HG03135 (cell line): Measurements from ENCODE around the gene MSI2.

Experiments
- ATAC-seq: cut with Tn5 transposase; IDR thresholded peaks from one replicate; pipeline ENCODE4 v1.9.1; 2021; ENCODE audit warnings: mild to moderate bottlenecking, moderate library complexity; ENCODE audit not compliant: unreplicated experiment

The MSI2 gene

DNA sequence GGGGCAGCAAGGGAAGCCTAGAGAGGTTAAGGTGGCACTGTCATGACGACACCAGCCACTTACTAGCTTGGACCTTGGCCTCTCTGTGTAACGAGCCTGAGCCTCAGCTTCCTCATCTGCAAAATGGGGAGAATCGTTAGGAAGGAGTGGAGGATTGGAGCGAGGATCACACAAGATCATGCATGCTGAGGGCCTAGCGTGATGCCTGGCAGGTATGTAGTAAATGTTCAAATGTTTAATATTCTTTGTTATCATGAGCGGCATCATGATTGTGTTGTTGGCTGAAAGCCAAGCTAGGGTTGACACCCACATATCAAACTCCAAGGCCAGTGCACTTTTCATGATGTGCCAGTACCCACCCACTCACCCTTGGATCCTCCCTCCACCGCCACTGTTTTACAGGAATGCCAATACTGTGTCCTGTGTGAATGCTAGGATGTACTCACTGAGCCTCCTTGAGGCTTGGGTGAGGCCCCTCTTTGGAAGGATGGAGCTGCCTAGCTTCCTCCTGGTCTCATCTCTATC is 192.5 kb downstream of the MSI2 start:
- no peak for ATAC-seq

DNA sequence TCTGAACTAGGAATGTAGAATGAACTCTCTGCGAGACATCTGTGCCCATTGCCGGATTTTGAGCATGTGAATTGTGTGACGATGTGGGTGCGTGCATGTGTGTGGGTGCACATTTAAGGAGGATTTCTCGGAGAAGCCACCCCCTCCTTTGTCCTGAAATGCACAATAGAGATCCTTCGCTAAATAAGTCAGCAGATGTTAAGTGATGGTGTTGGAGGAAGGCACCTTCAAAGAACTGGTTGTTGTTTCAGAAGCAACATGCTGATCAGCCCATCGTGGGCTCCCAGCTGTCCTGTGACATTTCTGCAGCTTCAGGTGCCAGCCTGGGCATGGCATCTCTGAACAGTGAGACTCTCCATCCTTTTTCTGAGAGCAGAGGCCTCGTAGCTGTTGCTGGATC is 194.9 kb downstream of the MSI2 start:
- no peak for ATAC-seq

DNA sequence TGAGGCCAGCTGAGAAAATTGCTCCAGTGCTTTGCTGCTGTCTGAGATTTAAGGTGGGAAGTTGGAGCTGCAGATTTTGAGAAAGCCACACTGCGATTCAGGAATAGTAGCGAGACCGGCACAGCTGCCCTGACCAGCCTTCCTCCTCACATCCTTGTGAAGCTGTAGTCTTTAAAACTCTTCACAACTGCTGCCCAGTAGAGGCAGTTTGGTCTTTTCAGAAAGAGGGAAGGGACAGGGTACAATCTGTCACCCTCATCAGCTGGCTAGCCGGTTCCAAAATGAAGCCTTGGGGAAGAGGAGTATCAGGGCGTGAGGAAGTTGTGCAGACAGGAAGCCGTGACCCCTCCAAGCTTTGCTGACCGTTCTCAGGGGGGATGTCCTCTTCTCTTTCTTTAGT is 195.3 kb downstream of the MSI2 start:
- ATAC-seq: no peak

DNA sequence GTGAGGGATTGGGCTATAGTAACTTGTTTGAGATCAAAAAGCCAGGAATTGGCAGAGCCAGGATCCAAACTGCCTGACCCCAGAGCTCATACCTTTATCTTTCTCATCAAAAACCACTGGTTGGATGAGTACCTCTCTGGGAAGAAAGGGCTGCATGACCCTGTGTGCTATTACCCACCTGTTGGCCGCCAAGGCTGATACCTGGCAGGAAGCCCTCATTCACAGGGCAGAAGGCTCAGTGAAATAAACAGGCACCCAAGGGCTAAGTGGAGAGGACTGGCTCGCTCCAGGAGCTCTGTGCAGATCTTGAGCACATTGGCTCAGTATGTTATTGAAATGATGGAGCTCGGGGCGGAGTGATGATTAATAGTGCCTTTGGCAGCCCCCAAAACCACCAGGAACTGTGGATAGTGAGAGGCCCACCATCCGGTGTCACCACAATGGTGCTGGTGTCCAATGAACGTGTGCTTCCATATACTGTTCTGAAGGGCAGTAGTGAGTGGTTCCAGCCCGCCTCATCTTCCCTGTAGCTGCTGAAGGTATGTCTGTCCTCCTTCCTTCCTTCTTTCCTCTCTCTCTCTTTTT is 197.6 kb downstream of the MSI2 start:
- ATAC-seq: no peak

DNA sequence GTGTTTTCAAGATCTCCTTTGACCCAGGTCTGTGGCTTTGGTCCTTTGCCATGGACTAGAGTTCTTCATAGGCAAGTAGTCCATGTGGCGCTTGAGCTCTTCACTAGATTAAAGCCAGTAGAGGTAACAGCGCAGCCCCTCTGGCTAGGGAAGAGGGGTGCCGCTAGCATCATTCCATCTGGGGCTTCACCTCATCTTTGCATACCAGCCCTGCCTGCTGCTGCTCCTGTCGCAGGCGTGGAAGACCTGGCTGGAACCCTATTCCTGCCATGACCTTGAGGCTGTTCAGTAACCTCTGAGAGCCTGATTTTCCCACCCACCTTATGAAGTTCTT is 198.4 kb downstream of the MSI2 start:
- peak; percentile 1 for ATAC-seq

DNA sequence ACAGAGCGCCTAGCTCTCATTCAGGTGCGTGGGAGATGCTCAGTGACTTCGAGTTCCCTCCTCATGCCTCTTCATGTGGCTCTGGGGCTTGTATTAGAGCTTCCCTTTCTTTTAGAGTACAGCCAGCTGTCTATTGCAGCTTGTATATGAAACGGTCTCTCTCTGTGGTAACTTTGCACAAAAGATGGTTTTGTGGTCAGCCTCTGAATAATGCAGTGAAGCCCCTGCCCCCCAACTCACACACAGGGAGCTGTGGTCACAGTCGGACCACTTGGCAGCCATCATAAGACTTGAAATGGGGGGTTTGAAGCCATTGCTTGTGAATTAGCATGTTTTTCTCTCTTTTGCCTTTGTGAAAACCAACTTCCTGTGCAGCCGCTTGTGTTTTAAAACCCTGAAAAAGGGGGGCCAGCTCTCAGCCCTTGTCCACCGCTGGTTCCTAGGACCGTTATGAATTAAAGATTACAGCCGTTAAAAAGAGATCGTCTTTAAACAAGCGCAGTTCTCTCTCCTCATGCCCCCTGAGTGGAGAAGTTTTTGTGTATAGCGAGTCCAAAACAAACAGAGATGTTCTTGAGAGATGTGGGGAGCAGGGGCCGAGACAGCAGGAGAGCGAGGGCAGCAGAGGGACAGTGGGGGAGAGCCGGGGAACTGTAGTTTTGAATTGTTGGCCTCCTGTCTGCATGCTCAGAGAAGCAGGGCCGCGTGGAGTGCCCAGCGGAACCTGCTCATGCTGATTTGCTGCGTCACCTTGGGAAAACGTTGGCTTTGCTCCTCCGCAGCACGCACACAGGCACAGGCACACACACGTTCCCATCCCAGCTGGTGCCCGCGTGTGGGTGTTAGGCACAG is 199.0 kb downstream of the MSI2 start:
- peak; percentile 85 for ATAC-seq

DNA sequence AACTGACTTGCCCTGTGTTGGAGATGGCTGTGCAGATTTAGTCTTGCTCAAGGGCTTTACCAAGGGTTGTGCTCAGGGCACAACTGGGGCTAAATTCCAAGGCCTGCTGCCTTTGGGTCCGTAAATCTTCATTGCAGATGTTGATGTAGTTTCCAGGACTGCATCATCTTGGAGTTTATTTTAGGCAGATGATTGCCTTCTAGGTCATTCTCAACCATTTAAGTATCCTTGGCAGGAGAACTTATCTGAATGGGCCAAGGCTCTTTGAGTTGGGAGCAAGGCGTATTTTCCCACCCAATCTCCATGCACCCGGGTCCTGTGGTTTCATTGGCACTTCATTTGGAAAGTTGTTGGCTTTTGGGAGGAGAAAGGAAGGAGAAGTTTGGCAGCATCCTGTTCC is 200.3 kb downstream of the MSI2 start:
- ATAC-seq: no peak

DNA sequence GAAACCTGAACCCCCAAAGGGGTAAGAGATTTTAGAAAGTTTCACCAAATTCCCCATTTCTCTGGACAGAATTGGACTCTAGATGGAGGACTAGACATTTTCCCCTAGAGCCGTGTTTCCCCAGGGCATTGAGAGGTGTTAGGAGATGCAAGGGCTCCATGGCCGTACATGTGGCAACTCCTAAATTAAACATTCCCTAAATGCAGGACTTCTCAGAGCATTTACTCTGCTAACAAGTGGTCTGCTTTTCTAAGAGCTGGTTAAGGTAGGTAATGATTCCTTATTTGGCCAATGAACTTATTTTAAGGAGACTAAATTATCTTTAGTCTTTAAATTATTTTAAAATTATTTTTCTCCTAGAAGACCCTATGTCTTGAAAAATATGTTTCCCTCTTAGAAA is 200.9 kb downstream of the MSI2 start:
- ATAC-seq: no peak

DNA sequence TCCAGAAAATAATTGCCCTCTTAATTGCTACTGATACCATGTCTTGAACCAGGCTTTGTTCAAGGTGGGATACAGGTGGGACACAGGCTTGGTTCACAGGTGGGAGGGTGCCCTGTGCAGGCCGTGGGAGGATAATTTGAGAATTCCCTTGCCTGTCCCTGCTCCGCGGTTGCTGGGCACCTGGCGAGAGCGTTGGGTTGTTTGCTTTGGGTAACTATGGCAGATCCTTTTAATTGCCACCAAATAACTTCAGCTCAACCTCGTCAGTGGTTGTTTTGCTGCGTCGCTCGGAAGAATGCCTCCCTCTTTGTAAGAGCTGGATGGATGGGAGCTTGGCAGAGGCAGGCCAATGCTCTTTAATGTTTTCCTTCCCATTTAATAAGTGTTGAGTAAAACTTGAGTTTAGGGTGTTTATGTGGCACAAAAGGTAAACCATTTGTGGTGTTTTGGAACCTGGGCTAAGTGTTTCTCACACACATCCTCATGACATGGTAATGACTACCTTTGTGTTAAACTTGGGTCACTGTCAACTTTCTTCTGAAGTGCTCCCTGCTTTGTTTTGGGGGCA is 202.5 kb downstream of the MSI2 start:
- ATAC-seq: no peak

DNA sequence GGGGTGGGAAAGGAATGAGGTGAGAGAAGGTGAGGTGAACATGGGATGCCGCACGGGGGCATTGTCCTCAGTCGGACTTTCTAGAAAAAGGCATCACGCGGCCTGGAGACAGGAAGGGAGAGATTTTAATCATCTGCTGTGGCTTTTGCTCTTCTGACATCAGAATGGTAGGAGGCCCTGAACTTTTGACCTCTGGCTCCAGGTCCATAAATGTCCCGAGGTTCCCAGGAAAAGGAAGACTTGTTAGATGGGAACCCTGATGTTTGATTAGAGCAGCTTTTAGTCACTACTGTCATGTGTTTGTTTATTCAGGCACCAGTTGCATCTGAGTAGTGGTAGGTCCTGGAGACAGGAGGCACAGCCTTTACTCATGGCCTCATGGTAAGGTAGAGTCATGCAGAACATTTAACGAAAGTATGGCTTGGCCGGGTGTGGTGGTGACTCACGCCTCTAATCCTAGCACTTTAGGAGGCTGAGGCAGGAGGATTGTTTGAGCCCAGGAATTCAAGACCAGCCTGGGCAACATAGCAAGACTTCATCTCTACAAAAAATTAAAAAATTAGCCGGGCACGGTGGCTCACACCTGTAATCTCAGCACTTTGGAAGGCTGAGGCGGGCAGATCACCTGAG is 203.1 kb downstream of the MSI2 start:
- no peak for ATAC-seq

DNA sequence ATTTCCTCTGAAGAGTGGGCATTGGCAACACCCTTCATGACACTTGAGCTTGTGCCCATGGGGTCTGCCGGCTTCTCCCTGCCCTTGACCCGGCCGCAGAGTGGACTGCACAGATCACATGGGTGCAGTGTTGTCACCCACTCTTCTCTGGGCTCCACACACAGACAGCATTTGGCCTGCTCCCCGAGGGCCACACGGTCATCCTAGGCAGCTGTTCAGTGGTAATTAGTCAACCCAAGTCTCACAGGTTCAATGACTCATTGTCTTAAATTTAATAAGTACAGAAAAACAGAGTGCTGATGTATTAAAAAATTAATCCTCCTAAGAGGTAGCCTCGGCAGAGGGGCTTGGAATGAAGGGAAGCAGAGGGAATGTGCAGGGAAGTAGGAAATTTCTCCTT is 204.8 kb downstream of the MSI2 start:
- no peak for ATAC-seq

DNA sequence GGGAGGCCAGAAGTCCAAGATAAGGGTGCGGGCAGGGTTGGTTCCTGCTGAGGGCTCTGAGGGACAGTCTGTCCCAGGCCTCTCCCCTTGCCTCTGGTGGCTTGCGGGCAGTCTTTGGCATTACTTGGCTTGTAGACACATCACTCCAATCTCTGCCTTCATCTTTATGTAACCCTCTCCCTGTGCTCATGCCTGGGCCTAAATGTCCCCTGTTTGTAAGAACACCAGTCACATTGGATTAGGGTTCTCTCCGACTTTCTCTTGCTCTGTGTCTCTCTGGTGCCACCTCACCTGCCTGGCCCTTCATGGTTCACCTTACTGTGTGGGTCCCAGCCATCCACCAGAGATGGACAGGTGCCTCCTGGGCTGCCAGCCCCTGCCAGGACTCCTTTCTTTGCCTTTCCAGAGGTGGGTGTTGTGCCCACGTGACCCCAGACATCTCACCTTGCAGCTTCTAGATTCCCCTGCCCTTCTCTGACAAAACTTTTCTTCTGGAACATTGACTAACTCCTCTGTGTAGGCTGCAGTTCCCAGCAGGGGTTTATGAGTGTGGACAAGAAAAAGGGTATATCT is 205.8 kb downstream of the MSI2 start:
- no peak for ATAC-seq

DNA sequence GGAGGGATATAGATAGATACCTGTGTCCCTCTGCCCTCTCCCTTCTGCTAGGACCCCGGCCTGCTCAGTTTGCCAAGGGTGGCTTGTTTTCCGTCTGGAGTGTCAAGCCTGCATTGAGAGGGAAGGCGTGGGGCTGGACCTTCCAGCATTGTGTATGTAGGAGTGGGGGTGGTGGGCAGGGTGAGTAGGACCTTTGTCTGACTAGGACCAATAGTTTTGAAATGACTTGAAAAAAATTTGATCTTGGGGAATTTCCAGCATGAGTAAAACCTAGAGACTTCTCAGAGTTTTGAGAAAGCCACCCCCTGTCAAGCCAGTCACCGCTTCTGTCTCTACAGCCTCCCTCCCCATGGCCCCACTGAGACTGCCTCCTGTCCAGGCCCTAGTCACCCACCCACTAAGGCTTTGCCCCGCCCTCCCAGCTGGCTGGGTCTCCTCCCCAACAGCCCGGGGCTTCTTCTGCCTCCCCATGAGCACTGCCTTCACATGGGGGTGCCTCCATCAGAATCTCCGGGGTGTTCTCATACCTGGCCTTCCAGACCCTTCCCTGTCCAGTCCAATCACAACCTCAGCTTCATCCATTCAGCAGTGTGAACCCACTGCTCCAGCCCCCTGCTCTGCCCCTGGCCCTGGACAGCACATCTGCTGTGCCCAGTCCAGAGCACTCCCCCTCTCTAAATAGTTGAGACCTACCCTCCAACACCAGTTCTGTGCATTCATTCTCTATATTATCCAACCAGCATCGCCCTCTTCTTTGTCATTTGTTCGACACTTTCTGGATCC is 207.0 kb downstream of the MSI2 start:
- peak; percentile 79 for ATAC-seq

DNA sequence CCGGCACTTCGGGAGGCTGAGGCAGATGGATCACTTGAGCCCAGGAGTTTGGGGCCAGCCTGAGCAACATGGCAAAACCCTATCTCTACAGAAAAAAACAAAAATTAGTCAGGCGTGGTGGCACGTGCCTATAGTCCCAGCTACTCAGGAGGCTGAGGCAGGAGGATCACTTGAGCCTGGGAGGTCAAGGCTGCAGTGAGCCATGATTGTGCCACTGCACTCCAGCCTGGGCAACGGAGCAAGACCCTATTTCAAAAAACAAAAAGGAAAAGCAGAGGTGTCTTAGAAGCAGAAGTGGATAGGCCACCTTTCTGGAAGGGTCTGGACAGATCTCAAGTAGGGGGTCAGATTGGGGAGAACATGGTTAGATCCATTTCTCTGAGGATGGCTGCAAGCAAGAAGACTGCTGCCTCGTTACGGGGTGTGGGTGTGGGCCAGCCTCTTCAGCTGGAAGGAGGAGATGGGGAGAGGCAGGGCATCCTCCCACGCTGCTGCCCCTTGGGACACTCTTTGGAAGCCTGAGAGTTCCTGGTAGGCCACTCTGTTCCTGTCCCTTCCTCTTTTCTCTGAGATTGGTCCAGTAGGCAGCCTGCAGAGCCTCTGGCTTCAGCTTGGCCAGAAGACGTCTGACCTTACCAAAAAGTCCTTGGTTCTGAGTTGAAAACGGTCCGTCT is 208.0 kb downstream of the MSI2 start:
- no peak for ATAC-seq

DNA sequence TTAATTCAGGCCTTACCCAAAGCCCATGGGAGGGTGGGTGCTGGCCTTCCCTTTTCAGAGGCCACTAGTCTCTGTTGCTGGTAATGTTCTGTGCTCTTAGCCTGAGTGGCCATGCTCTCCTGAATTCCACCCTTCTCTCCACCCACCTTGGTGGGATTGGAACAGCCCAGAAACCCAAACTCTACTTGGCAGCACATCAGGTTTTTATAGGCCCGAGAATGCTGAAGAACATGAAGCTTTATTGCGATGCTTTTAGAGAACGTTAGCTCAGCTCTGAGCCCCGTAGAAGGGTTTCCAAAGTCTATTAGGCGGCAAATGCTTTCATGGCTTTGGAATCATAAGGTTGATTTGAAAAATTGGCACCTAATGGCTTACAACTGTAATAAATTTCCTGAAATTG is 209.3 kb downstream of the MSI2 start:
- no peak for ATAC-seq

DNA sequence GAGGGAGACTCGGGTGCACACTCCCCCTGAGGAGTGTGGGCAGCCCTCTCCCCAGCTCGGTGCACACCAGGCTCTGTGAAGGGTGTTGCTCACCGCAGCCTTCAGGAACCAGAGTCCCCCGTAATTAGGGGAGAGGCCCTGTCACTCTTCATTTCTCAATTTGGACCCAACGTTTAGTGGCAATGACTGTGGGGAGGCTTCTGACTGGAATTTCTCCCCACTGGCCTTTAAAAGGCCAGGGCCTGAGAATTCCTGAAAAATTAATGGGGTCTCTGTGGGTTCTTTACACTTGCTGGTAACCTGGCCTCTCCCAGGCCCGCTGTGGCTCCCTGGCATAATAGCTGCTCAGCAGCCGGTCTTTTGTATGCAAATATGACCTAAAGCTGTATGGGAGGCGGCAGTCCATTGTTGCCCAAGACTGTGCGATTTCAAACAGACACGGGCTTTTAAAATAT is 209.7 kb downstream of the MSI2 start:
- no peak for ATAC-seq

DNA sequence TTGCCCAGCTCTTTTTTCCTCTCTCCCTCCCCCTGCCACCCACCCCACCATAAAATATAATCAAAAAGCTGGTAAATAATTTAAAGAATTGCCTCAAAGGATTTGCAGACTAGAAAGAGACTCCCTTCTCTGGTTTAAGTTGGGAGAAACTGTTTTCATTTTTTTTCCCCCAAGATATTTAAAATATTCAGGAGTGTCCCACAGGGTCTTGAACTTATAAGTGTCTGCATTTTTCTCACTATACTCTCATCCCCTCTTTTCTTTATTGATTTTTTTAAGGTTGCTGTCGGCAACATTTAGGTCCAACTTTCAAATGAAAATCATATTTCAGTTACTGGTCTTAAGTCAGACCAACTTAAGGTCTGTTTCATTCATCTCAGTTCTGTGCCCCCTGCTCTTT is 210.2 kb downstream of the MSI2 start:
- ATAC-seq: no peak

DNA sequence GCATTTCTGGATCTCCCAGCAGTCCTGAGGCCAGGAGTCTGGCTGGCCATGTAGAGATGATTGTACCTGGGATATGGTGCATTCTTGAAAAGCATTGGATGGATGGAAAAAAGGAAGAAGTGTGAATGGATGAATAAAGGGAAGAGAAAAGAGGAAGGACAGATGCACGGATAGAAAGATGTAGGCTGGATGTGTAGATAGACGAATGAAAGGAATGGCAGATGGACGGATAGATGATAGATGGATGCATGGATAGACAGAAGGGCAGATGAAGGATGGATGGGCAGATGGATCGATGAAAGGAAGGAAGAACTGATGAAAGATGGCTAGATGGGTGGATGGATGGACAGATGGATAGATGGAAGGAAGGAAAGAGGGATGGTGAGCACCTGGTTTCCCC is 210.9 kb downstream of the MSI2 start:
- ATAC-seq: no peak

DNA sequence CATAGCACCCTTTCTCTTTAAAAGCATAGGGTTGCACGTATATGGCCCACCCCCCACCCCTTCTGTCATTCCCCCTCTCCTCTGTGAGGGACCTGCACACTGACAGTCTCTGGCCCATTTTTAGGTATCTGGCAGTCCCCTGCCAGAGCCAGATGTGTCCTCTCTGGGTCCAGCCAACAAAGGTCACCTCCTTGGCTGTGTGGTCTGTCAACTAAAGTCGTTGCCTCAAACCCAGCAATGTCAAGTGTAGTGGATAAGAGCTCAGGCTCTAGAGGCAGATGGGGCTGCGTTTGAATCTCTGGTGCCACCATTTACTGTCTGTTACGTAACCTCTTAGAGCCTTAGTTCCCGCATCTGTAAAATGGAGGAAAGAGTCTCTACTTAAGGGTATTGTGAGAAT is 211.5 kb downstream of the MSI2 start:
- no peak for ATAC-seq
